KMS-11 (cell line): ENCODE results near the gene SMTNL2.

Experiments used
- H2AFZ ChIP-seq: fragments of 200-600 bp; sonication (generic); 2 replicates; pipeline ENCODE4 v1.6.1; 2016; ENCODE audit warnings: antibody characterized with exemption, mixed run types, low read depth
- H3K27ac ChIP-seq: fragments of 200-600 bp; sonication (generic); 2 replicates; pipeline ENCODE4 v1.6.1; 2016; ENCODE audit warnings: mild to moderate bottlenecking, mixed run types
- H3K27me3 ChIP-seq: fragments of 200-600 bp; sonication (generic); 2 replicates; pipeline ENCODE4 v1.6.1; 2017; ENCODE audit warnings: mild to moderate bottlenecking, low read depth, mixed run types, moderate library complexity; ENCODE audit not compliant: insufficient read depth
- H3K36me3 ChIP-seq: fragments of 200-600 bp; sonication (generic); 2 replicates; pipeline ENCODE4 v1.6.1; 2017; ENCODE audit warnings: mild to moderate bottlenecking, mixed run types; ENCODE audit not compliant: insufficient read depth
- H3K4me1 ChIP-seq: fragments of 200-600 bp; sonication (generic); 2 replicates; pipeline ENCODE4 v1.6.1; 2016; ENCODE audit warnings: mild to moderate bottlenecking, low read depth, mixed run types; ENCODE audit not compliant: poor library complexity, severe bottlenecking
- H3K4me2 ChIP-seq: fragments of 200-600 bp; sonication (generic); 2 replicates; pipeline ENCODE4 v1.7.0; 2016; ENCODE audit warnings: mild to moderate bottlenecking, mixed run types
- H3K4me3 ChIP-seq: fragments of 200-600 bp; sonication (generic); IDR thresholded peaks from 2 replicates; pipeline ENCODE4 v1.6.1; 2017; ENCODE audit warnings: low read depth, low read length, mixed read lengths; ENCODE audit not compliant: insufficient read depth
- H3K79me2 ChIP-seq: fragments of 200-600 bp; sonication (generic); 2 replicates; pipeline ENCODE4 v1.6.1; 2016; ENCODE audit warnings: low read depth, mixed run types; ENCODE audit not compliant: insufficient read depth
- H3K9ac ChIP-seq: fragments of 200-600 bp; sonication (generic); 2 replicates; pipeline ENCODE4 v1.6.1; 2016; ENCODE audit warnings: mild to moderate bottlenecking, mixed run types
- H4K20me1 ChIP-seq: fragments of 200-600 bp; sonication (generic); 2 replicates; pipeline ENCODE4 v1.6.1; 2016; ENCODE audit warnings: mild to moderate bottlenecking, mixed run types; ENCODE audit not compliant: insufficient read depth
- CTCF ChIP-seq: fragments of 200-600 bp; sonication (generic); conservative IDR thresholded peaks from 2 replicates; pipeline ENCODE4 v1.6.1; 2017; ENCODE audit warnings: low read depth, mild to moderate bottlenecking, antibody characterized with exemption, low read length, moderate library complexity, mixed read lengths

SMTNL2 gene

GRCh38 chr17:4642286-4642685 lies 58.0 kb downstream of the SMTNL2 start:
- H3K27me3 ChIP-seq, result no peaks in the 10 kb centered on the region
- no peaks in the 10 kb centered on the region for H4K20me1 ChIP-seq
- H3K27ac ChIP-seq, result no peak overlapping the region
- no peak for TF ChIP-seq CTCF
- H2AFZ ChIP-seq, result no peak overlapping the region
- H3K9ac ChIP-seq, result no peak overlapping the region
- H3K4me3 ChIP-seq, result no peak overlapping the region
- H3K79me2 ChIP-seq, result no peaks in the 10 kb centered on the region
- no peaks in the 10 kb centered on the region for H3K36me3 ChIP-seq
- no peak overlapping the region for H3K4me2 ChIP-seq
- no peaks in the 10 kb centered on the region for H3K4me1 ChIP-seq

GRCh38 chr17:4643676-4644075 lies 59.3 kb downstream of the SMTNL2 start:
- Histone ChIP-seq H3K27ac (no peak overlapping the region), H3K4me1 (no peaks in the 10 kb centered on the region)

GRCh38 chr17:4645642-4646041 lies 61.3 kb downstream of the SMTNL2 start:
- Histone ChIP-seq H3K79me2 (no peaks in the 10 kb centered on the region), H3K4me2 (no peak overlapping the region), H2AFZ (no peak overlapping the region; the same call in 1 of the 2 replicates), H3K36me3 (no peaks in the 10 kb centered on the region), H3K4me1 (no peaks in the 10 kb centered on the region), H3K27me3 (no peaks in the 10 kb centered on the region), H4K20me1 (no peaks in the 10 kb centered on the region), H3K27ac (no peak overlapping the region), H3K9ac (no peak overlapping the region), H3K4me3 (no peak overlapping the region)
- no peak for TF ChIP-seq CTCF

More at GRCh38 chr17:4643676-4644075, 59.3 kb downstream of the SMTNL2 start:
- no peaks in the 10 kb centered on the region for H4K20me1 ChIP-seq
- H2AFZ ChIP-seq, result no peak overlapping the region
- H3K36me3 ChIP-seq, result no peaks in the 10 kb centered on the region
- H3K4me2 ChIP-seq, result no peak overlapping the region
- H3K27me3 ChIP-seq, result no peaks in the 10 kb centered on the region
- no peaks in the 10 kb centered on the region for H3K79me2 ChIP-seq
- TF ChIP-seq CTCF, result no peak
- H3K4me3 ChIP-seq, result no peak overlapping the region
- no peak overlapping the region for H3K9ac ChIP-seq

- no peak overlapping the region for H3K4me2 ChIP-seq
- H3K9ac ChIP-seq, result no peak overlapping the region
- H3K27ac ChIP-seq, result no peak overlapping the region
- no peak overlapping the region for H2AFZ ChIP-seq
- H3K79me2 ChIP-seq, result no peaks in the 10 kb centered on the region
- H3K27me3 ChIP-seq, result no peaks in the 10 kb centered on the region
- H3K36me3 ChIP-seq, result no peaks in the 10 kb centered on the region
- H3K4me1 ChIP-seq, result no peaks in the 10 kb centered on the region
- no peak overlapping the region for H3K4me3 ChIP-seq
- no peak for TF ChIP-seq CTCF
- H4K20me1 ChIP-seq, result no peaks in the 10 kb centered on the region
Measured at GRCh38 chr17:4648741-4649140, 64.4 kb downstream of the SMTNL2 start.
